Measurements from ENCODE around the gene CRIP2. TPM values are rescaled to one million over a fixed set of nuclear protein-coding genes. Genes with fewer than 3 reads are reported as not detected.

CRIP2 gene
- total and polyA plus RNA-seq, 2 of the 4 experiments (the other 2 are of a cell fraction), result 18.1 to 123 TPM

DNA sequence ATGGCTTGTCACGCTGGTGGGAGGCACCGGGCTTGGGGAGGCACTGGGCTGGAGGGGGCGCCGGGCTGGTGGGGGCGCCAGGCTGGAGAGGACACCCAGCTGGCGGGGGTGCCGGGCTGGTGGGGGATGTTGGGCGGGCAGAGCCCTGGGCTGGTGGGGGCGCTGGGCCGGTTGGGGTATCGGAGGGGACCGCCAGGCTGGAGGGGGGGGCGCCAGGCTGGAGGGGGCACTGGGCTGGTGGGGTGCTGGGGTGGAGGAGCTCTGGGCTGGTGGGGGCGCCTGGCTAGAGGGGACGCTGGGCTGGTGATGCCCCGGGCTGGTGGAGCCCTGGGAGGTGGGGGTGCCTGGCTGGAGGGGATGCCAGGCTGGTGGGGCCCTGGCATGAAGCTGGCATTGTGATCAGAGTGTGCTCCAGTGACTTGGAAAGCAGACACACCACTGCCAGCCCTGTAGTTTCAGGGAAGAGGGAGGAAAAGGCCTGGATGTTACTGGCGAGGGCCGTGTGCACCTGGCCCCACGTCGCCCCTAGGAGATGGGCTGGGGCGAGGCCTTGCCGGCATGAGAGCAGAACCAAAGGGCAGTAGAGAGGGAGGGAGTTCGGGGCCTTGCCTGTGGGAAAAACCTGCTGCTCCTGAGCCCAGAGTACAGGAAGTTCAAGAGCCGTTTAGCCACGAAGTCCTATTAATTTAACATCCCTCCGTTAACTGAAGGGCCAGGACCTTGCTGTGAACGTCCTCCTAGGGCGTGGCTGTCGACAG is 29.5 kb downstream of the CRIP2 start:
- no peak overlapping the region for H3K23ac ChIP-seq (ENCODE audit: low read depth, low read length)
- H3K14ac ChIP-seq (replicated peaks; ENCODE audit: low read depth, low read length), result no peak overlapping the region
- peaks cover 9% of the 10 kb centered on the region for H3K27me3 ChIP-seq (ENCODE audit: control insufficient read depth, insufficient read depth, low read length)
- 67% methylated on average over 3 of the region's 29 CpGs; no CpG with 5 or more reads in 1 of the 2 experiments for WGBS, 2 experiments (ENCODE audit: extremely low coverage in 2 of 2, insufficient read length in 1 of 2)
- no peaks in the 10 kb centered on the region for H3K9me3 ChIP-seq (ENCODE audit: control insufficient read depth, insufficient read depth, low read length)
- ATAC-seq (ENCODE audit: low read depth) (no peak), DNase-seq (no peak)
- no peak overlapping the region for H4K91ac ChIP-seq (ENCODE audit: insufficient read depth, low read depth, low read length)
- intact Hi-C loops (cut with micrococcal nuclease), result no loop called here
- ChIA-PET POLR2A (ENCODE audit: unreplicated experiment) (no interaction called here), CTCF (interaction anchor here (0.5 kb wide), 1 partner anchor 491 kb away, joined by 3 read pairs; no protein-coding TSS in a partner anchor)
- no peak overlapping the region for H3K27ac ChIP-seq (ENCODE audit: insufficient read depth, low read length)
- H2BK20ac ChIP-seq (ENCODE audit: low read depth, low read length), result no peak overlapping the region
- no peaks in the 10 kb centered on the region for H3K36me3 ChIP-seq (ENCODE audit: control insufficient read depth, insufficient read depth, low read length)
- no peak overlapping the region for H3K56ac ChIP-seq (ENCODE audit: extremely low read depth, insufficient read depth, low read length)
- H3K4me3 ChIP-seq (ENCODE audit: insufficient read depth, low read depth, low read length), result no peak overlapping the region
- H2BK120ac ChIP-seq (ENCODE audit: low read depth, low read length), result no peak overlapping the region
- no peaks in the 10 kb centered on the region for H3K9me1 ChIP-seq (ENCODE audit: insufficient read depth, low read length)
- H3K4me2 ChIP-seq (ENCODE audit: low read depth, low read length), result no peak overlapping the region
- no TSS peak for BruUV-seq (replicated peaks)
- H4K5ac ChIP-seq (ENCODE audit: low read depth, low read length), result no peak overlapping the region
- no peaks in the 10 kb centered on the region for H3K4me1 ChIP-seq (ENCODE audit: control insufficient read depth, insufficient read depth, low read length)
- no peak for TF ChIP-seq POLR2A (IDR thresholded peaks at IDR 0.05; ENCODE audit: low read depth, low read length)
- TF ChIP-seq, protein P1, sequence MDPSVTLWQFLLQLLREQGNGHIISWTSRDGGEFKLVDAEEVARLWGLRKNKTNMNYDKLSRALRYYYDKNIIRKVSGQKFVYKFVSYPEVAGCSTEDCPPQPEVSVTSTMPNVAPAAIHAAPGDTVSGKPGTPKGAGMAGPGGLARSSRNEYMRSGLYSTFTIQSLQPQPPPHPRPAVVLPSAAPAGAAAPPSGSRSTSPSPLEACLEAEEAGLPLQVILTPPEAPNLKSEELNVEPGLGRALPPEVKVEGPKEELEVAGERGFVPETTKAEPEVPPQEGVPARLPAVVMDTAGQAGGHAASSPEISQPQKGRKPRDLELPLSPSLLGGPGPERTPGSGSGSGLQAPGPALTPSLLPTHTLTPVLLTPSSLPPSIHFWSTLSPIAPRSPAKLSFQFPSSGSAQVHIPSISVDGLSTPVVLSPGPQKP (IDR thresholded peaks at IDR 0.05; ENCODE audit: borderline replicate concordance, low read depth, low read length), result no peak
- TF ChIP-seq, protein P2, sequence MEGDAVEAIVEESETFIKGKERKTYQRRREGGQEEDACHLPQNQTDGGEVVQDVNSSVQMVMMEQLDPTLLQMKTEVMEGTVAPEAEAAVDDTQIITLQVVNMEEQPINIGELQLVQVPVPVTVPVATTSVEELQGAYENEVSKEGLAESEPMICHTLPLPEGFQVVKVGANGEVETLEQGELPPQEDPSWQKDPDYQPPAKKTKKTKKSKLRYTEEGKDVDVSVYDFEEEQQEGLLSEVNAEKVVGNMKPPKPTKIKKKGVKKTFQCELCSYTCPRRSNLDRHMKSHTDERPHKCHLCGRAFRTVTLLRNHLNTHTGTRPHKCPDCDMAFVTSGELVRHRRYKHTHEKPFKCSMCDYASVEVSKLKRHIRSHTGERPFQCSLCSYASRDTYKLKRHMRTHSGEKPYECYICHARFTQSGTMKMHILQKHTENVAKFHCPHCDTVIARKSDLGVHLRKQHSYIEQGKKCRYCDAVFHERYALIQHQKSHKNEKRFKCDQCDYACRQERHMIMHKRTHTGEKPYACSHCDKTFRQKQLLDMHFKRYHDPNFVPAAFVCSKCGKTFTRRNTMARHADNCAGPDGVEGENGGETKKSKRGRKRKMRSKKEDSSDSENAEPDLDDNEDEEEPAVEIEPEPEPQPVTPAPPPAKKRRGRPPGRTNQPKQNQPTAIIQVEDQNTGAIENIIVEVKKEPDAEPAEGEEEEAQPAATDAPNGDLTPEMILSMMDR (conservative IDR thresholded peaks at IDR 0.05; ENCODE audit: low read depth, low read length), result no peak
- no peak for TF ChIP-seq MXI1 (IDR thresholded peaks at IDR 0.05; ENCODE audit: borderline replicate concordance, low read depth, low read length)
- no peak for TF ChIP-seq BHLHE40 (IDR thresholded peaks at IDR 0.05; ENCODE audit: low read depth, low read length)
- no peak for TF ChIP-seq RCOR1 (IDR thresholded peaks at IDR 0.05; ENCODE audit: insufficient replicate concordance, low read length)
- TF ChIP-seq, protein P3, sequence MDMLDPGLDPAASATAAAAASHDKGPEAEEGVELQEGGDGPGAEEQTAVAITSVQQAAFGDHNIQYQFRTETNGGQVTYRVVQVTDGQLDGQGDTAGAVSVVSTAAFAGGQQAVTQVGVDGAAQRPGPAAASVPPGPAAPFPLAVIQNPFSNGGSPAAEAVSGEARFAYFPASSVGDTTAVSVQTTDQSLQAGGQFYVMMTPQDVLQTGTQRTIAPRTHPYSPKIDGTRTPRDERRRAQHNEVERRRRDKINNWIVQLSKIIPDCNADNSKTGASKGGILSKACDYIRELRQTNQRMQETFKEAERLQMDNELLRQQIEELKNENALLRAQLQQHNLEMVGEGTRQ (IDR thresholded peaks at IDR 0.05; ENCODE audit: low read depth, low read length), result no peak
- no peak for TF ChIP-seq CHD1 (IDR thresholded peaks at IDR 0.05; ENCODE audit: low read depth, low read length)
- dilution Hi-C loops (cut with HindIII; ENCODE audit: low sequenced_read_pairs, unreplicated experiment), result no loop called here
- H2AK9ac ChIP-seq (replicated peaks; ENCODE audit: low read depth, low read length, poor library complexity), result no peak overlapping the region
- H3K9ac ChIP-seq (ENCODE audit: low read depth, low read length), result no peak overlapping the region
- no peak overlapping the region for H2AFZ ChIP-seq (replicated peaks; ENCODE audit: low read length, poor library complexity)
- H3K4ac ChIP-seq (ENCODE audit: low read depth, low read length), result no peak overlapping the region
- H2AK5ac ChIP-seq (ENCODE audit: low read depth, low read length), result no peak overlapping the region
- H4K20me1 ChIP-seq (ENCODE audit: insufficient read depth, low read length), result no peaks in the 10 kb centered on the region
- no peak overlapping the region for H3K18ac ChIP-seq (ENCODE audit: low read depth, low read length)
- H2BK15ac ChIP-seq (ENCODE audit: low read depth, low read length), result no peak overlapping the region
- H3K79me1 ChIP-seq (ENCODE audit: low read depth in 1 of 2, low read length in 2 of 2), result no peaks in the 10 kb centered on the region
- H4K8ac ChIP-seq (ENCODE audit: low read depth in 2 of 2, low read length in 2 of 2), result no peak overlapping the region
- no peak overlapping the region for H2BK5ac ChIP-seq (ENCODE audit: low read depth, low read length, poor library complexity, severe bottlenecking)
- in situ Hi-C loops (cut with MboI; ENCODE audit: low sequenced_read_pairs), result no loop called here
